Measurements from ENCODE around the gene DEXI.

DNA sequence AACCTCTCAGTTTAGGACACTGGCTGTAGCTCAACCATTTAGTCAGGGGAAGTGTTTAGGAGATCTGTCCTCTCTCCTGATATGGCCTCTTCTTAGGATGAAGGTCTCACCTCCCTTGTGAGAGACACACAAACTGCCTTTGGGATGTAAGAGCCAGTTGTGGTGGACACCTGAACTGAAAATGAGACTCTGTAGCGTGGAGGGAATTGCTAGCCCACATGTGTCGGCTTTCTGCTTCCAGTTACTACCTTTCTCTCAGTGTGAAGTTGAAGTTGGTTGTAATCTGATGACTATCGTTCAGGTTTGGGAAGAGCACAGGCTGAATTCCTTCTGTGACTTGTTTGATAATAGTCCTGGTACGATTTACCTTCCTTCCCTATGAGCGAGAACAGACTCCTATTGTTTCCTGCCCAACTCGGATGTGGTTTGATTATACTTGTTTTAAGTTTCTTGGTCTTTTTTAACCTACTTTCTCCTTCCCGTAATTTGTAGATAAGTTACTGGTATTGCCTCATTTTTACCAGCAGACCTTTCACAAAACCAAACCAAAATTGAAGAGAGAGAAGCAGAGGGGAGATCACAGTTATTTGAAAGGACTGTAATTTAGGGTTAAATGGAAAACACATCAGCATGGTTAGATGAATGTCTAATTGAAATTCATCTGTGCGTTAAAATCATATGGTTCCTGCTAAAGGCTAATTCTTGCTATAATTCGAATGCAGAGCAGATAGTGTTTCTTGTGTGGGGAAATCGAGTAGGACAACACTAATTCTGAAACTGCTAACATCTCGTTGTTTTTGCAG, 45.3 kb upstream of the DEXI start:
- TF ChIP-seq, protein P1, sequence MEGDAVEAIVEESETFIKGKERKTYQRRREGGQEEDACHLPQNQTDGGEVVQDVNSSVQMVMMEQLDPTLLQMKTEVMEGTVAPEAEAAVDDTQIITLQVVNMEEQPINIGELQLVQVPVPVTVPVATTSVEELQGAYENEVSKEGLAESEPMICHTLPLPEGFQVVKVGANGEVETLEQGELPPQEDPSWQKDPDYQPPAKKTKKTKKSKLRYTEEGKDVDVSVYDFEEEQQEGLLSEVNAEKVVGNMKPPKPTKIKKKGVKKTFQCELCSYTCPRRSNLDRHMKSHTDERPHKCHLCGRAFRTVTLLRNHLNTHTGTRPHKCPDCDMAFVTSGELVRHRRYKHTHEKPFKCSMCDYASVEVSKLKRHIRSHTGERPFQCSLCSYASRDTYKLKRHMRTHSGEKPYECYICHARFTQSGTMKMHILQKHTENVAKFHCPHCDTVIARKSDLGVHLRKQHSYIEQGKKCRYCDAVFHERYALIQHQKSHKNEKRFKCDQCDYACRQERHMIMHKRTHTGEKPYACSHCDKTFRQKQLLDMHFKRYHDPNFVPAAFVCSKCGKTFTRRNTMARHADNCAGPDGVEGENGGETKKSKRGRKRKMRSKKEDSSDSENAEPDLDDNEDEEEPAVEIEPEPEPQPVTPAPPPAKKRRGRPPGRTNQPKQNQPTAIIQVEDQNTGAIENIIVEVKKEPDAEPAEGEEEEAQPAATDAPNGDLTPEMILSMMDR (conservative IDR thresholded peaks at IDR 0.05 in 1 of 2, IDR thresholded peaks at IDR 0.05 in 1 of 2; ENCODE audit: low read depth in 1 of 2, low read length in 2 of 2): no peak
- no peak for TF ChIP-seq EZH2 (IDR thresholded peaks at IDR 0.05; ENCODE audit: low read length, missing control alignments)
